Measurements from ENCODE around the gene RNU6-7.

GRCh38 chr14:32202491-32202997 is 699 bp downstream of the RNU6-7 start:
- TF ChIP-seq POLR2A (IDR thresholded peaks at IDR 0.05) (no peak), CTCF (IDR thresholded peaks at IDR 0.05) (no peak)
